GM12801 (cell line): ENCODE data around the gene SIDT2.

Source experiments
- CTCF ChIP-seq: IDR thresholded peaks from one replicate; pipeline ENCODE4 v1.5.1; 2011; ENCODE audit warnings: control low read depth; ENCODE audit not compliant: insufficient read length; ENCODE audit errors: extremely low read depth

Gene SIDT2

GRCh38 chr11:117223741-117224689, 45.5 kb downstream of the SIDT2 start:
- no peak for TF ChIP-seq CTCF

- TF ChIP-seq CTCF, result no peak
Observed at GRCh38 chr11:117225553-117226170, 47.1 kb downstream of the SIDT2 start.

GRCh38 chr11:117226388-117227385, 48.1 kb downstream of the SIDT2 start:
- no peak for TF ChIP-seq CTCF

GRCh38 chr11:117228091-117228490, 49.5 kb downstream of the SIDT2 start:
- no peak for TF ChIP-seq CTCF

GRCh38 chr11:117229411-117229810, 50.9 kb downstream of the SIDT2 start:
- no peak for TF ChIP-seq CTCF

GRCh38 chr11:117229931-117230285, 51.4 kb downstream of the SIDT2 start:
- no peak for TF ChIP-seq CTCF
